ENCODE results near the gene SETMAR.
"Not testable (repeated sequence)": the region's sequence is repeated elsewhere in the genome, so short reads cannot be mapped to it uniquely, and the experiment has no call there.

The SETMAR gene

GRCh38 chr3:4314688-4315087 lies 11.5 kb downstream of the SETMAR start:
- DNase-seq: no peak

DNA sequence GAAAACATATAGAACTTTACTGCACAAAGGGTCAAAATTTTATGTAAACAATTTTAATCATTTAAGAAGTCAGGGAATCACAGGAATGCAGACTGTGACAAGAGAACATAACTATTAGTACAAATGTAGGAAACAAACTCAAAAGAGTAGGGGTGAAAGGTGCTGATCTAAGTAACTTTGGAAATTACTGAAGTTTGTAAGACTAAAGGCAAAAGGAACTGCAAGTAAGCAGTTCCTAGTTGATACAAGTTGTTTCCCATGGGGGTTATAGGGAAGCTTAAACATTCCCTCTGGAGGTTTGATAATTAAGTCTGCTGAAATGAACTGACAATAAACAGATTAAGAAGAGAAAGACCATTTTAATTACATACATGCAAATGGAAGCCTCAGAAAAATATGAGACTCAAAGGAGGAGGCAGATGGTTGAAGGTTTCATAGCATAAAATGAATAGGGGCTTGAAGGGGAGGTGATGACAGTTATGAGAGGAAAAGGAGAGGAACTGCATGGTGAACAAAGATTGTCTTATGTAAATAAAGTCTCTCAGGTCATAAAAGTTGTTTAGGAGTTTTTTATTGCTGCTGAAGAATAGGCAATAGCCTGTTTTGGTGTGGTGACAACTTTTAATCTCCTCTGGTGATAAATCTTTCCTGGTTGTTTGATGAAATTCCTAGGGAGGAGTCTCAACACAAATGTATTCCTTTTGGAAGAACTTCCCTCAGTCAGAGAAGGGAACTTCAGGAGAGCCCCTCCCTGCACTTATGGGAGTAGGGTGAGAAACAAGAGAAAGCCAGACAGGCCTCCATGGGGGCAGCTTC lies 17.1 kb downstream of the SETMAR start:
- no peak for DNase-seq

DNA sequence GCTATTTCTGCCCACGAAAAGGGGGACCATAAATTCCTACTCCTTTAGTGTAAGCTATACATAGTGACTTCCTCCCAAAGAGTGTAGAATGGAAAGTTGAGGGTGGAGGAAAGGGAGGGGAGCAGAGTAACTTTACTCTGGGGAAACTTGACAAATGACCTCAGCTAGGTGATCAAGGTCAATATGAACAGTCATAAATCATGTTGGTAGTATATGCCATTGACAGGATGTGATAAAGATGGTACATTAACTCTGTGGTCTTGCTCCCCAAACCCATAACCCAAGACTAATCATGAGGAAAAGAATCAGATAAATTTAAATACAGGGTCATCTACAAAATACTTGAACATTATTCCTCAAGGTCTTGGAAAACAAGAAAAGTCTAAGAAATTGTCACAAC lies 18.6 kb downstream of the SETMAR start:
- no peak for DNase-seq

DNA sequence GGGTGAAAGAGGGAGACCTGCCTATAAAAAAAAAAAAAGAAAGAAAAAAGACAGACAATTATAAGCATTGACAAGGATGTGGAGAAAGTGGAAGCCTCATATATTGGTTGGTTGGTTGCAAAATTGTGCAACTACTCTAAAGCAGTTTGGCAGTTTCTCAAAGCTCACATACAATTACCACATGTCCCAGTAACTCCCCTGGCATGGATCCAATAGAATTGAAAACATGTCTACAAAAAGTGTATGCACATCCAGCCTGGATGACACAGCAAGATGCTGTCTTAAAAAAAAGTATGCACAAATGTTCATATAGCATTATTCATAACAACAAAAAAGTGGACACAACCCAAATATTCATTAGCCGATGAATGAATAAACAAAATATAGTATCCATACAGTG lies 19.5 kb downstream of the SETMAR start:
- DNase-seq: no peak

- no peak for DNase-seq
Measured at GRCh38 chr3:4323246-4324027, 20.3 kb downstream of the SETMAR start.

DNA sequence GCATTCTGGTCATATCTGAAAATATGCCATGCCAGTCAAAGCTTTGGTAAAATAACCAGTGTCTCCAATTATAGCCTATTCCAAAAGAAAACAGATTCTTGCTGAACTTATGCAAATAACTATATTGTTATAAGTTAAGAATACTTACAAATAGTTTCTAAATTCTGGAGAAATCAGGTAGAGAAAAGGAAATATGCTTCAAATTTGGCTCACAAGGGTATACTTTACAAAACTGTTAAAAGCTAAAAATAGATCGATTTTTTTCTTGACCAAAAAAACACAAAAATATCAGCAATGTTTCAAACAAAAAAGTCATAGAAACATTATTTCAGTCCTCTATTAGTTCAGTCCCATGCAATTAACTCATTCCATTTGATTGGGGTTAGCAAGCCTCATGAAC lies 23.7 kb downstream of the SETMAR start:
- no peak for DNase-seq

DNA sequence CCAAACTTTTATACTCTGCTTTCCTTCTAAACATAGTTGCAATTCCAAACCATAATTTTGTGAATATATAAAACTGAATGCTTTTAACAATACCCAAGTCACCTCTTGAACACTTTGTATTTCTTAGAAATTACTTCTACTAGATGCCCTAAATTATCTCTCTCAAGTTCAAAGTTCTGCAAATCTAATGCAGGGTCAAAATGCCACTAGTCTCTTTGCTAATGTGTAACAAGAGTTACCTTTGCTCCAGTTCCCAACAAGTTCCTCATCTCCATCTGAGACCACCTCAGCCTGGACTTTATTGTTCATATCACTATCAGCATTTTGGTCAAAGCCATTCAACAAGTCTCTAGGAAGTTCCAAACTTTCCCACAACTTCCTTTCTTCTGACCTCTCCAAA lies 26.6 kb downstream of the SETMAR start:
- not testable (repeated sequence) for DNase-seq

DNA sequence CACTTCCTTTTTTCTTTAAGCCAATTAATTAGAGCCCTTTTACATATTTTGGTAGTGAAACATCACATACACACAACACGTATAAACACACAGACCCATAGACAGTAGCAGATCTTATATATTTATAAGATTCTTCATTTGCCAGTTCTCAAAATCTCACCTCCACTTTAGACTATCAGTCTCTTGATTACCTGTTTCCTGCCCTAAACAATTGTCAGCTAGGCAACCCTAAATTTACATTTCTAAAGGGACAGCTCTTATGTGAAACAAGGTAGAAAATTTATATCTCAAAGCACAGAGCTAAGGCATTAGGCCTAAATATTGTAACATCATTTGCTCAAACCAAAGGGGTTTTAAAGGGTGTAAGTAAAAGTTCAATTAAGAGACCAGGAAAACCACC lies 28.9 kb downstream of the SETMAR start:
- no peak for DNase-seq

GRCh38 chr3:4332574-4332973 lies 29.4 kb downstream of the SETMAR start:
- no peak for DNase-seq

DNA sequence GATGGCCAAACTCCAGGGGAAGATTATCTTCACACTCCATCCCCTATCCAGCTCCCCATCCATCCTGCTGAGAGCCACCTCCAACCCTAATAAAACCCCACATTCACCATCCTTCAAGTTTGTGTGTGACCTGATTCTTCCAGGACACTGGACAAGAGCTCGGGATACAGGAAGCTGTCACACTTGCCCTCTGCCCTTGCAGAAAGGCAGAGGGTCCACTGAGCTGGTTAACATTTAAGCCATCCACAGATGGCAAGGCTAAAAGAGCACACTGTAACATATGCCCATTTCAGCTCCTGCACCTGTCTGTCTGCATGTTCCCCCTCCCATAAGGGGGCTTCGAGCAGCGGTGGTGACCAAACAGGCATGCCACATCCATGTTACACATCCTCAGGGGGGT lies 29.8 kb downstream of the SETMAR start:
- DNase-seq: no peak

DNA sequence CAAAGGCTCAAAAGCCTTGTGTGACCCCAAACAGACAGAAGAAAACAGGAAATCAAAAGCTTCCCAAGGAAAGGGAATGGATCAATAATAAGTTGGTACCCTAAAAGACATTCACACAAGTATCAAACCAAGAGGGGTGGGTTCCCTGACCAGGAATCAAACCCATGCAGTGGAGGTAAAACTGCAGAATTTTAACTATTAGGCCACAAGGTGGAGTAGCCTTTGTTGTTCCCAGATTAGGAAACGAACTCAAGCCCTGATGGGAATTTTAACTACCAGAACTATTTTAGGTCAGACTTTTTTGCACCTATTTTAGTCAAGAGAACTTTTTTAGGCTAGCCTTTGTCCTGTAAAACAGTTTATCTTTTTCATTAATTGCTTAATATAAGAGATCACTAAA lies 31.4 kb downstream of the SETMAR start:
- no peak for DNase-seq

- DNase-seq: no peak
Measured at GRCh38 chr3:4335840-4336562, 32.8 kb downstream of the SETMAR start.

GRCh38 chr3:4336850-4337546 lies 33.8 kb downstream of the SETMAR start:
- DNase-seq: no peak

DNA sequence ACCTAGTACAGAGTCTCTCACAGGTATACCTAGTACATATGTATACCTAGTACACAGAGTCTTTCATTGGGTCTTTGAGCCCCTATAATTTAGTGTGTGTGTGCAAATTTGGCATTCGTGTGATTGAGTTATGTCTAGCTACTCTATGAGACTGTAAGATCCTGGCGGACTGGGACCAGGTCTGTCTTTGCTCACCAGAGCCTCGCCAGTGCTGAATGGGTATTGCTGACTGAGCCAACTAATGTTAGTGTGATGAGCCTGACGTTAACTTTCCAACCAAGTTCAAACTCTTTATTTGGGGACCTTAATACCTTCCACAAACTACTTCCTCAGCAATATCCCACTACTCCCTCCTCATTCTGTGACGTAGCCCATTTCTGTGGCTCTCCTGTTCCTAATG lies 35.6 kb downstream of the SETMAR start:
- no peak for DNase-seq

DNA sequence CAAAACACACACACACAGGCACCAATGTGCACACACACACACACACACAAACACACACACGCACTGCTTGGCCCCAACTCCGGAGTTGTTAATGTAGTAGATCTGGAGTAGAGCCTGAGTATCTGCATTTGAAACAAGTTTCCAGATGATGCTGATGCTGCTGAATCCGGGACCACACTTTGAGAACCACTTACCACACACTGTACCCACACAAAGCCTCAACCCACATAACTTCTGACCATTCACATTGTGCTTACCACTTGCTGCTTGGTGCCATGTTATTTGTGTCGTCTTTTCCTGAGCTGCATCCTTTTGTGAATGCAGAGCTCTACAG lies 36.9 kb downstream of the SETMAR start:
- no peak for DNase-seq

DNA sequence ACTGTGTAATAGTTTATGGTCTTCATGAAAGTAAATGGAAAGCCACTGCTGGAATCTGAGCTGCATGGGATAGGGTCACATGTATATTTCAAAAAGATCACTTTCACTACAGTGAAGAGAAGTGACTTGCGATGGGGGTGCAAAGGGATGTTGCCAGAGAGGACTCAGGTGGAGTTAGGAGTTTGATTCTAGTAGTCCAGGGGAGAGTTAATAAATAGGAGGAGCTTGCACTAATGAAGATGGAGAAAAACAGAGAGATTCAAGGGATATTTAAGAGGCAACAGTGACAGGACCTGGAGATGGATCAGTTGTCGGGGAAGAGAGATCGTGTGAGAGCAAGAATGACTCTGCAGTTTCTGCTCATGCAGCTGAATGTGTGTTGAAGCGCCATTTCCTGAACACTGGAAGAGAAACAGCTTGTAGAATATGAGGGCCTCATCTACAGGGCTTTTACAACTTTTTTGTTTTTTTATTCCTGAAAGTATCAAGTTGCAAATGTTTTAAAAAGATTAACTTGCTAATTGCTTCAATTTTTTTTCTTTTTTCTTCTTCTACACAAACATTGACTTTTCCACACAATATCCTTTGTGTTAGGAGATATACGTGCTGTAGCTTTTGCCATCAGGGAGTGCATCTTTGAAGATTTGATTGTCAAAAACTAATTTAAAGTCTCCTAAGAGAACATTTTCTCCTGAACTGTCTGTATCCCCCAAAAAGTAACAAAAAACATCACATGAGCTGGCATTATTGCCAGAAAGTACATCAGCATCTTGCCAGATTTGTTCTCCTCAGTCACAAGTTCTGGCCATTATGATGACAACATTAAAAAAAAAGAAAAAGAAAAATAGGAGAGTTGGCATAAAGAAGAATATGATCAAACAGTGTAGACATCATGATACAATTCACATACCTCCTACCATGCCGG lies 37.5 kb downstream of the SETMAR start:
- no peak for DNase-seq

GRCh38 chr3:4341336-4341675 lies 38.1 kb downstream of the SETMAR start:
- no peak for DNase-seq

GRCh38 chr3:4343258-4343657 lies 40.1 kb downstream of the SETMAR start:
- DNase-seq: no peak

- DNase-seq: peak; percentile 50
Measured at GRCh38 chr3:4350789-4351163, 47.6 kb downstream of the SETMAR start.

- no peak for DNase-seq
Measured at GRCh38 chr3:4351164-4351855, 48.1 kb downstream of the SETMAR start.

GRCh38 chr3:4351872-4352271 lies 48.7 kb downstream of the SETMAR start:
- DNase-seq: no peak

Data from activated gamma-delta T cell treated with Interleukin-2 at 50 U/mL for 16 hours (primary cell).